ENCODE results near the gene SPSB1.

Gene SPSB1

DNA sequence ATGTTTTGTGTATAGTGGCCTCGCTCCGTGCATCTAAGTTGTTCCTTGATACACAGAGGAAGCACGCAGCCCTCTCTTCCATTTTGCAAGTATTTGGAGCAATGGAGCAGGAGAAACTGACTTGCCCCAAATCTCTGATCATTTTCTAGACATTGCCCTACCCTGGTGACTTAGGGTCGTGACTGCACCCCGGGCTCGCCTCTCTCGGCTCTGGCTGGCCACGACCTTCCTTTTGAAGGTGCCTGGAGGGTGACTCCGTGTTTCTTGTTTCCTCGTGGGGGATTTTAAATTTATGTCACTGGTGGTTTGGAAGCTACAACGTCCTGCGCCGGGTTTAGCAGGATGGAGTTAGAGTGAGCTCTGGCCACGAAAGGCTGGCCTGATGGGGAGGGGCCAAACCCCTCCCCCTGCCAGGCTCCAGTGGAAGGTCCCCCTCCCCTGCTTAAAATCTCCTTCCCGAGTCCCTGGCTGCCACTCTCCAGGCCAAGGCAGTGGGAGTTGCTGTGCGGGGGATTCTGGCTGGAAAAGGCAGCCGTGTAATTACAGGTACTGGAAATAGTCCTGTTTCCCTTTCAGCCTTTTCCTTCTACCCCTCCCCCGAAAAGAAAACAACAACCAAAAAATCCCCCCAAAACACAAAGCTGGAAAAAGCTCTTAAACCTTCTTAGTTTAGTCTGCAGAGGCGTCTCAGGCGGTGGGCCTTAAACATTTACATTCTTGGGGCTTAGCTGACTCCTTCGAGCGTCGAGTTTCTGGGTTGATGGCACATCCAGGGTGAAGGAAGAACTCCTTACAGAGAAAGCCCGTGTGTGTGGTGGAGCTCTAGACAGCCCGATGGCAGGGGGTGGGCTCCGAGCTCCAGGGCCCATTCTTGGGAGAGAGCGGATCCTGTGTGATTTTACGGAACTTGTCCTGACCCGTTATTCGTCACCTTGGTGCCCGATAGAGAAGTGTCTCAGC, 28.1 kb downstream of the SPSB1 start:
- no peak for DNase-seq

DNA sequence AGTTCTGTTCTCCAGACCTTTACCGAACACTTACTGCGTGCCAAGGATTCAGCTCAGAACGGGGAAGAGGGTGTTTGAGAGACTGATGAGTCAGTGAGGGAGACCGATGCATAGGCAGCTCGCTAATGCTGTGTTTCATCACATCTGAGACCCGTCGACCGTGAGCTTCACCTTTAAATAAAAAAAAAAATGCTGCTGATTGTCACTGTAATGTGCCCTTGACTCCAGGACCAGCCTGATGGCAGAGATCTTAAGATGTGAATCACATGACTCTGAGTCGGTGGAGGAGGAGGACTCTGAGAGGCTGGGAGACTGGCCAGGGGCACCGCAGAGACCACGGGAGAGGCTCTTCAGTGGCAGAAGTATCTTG, 28.8 kb downstream of the SPSB1 start:
- DNase-seq: no peak

DNA sequence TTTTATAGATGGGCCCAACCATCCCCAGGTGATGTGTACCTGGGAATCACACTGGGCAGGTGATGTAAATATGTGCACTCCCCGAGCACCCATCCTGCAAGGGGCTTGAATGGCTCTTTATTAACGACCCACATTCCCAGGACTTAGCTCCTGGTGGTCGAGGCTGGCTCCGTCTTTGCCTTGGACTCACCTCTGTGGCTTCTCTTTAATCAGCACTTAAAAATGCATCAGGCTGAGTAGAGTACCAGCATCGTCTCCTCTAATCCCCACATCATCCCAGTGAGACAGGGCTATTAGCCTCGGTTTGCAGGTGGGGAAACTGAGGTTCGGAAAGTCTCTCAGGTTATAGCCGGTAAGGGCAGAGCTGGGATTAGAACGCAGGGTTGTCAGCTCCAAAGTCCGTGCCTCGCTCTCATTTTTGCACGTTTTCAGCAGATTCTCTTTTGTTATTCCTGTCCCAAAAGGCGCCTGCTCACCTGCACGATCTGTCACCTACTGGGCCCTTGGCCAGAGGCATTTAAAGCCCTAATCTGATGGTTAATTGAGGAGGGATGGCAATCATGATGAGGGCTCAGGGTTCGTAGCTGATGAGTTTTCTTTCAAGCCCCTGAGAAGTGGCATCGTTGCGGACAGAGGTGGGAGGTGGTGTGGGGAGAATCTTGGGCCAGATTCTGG, 29.4 kb downstream of the SPSB1 start:
- no peak for DNase-seq

DNA sequence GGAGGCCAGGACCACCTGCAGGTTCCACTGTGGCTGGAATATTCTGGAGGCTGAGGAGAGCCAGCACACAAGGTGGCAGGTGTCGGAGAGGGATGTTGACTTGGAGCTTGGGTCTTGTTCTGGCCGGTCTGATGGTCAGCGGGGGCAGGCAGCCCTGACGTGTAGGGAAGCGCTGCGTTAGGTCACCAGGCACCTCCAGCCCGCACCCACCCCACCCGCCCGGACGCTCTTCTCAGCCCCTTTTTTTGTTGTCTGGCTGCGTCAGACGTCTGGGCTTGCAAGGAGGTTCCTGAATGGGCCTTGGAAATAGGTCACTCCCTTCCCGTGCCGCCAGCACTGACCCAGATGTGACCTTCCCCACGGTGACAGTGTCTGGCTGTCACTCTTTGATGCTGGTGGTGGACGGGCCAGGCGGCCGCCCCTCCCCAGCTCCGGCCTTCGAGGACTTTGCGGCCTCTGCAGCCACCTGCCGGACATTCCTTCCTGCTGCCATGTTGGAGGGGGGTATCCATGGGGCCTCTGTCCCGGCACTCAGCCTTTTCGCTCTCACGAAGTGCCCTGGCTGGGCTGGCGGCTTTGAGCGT, 30.1 kb downstream of the SPSB1 start:
- DNase-seq: no peak

DNA sequence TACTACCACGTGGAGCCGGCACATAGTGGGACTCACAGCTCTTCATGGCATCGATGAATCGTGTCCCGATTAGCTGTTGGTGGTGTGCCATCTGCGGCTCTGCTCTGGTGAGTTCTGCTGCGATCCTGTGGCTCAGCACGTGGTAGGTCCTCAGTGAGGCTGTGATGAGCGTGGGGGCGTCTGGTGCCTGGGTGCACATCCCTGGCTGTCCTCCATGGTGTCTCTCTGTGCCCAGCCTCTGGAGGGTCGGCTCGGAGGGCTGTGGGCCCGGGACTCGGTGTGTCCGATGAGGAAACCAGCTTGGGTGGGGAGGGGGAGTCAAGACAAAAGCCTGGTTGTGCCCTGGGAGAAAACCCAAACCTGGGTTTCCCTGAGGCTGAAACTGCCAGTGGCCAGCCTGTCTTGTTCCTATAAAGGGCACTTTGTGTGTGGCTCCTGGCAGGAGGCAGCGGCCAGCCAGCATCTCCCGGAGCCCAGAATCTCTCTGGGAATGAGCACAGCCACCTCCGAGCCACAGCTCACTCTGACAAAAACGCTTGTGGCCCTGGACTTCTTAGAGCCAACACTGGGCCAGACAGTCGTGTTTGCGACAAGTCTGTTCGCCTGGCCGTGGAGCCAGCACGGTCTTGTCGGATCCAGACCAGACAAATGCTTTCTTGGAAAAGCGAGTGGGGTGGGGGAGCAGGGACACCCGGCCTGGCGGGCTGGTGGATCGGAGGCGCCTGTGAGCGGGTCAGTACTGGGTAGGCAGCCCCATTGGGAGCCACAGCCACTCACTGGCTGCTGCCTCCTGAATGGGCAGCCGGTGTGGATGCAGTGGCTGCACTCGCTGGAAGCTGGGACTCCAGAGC, 31.8 kb downstream of the SPSB1 start:
- no peak for DNase-seq

DNA sequence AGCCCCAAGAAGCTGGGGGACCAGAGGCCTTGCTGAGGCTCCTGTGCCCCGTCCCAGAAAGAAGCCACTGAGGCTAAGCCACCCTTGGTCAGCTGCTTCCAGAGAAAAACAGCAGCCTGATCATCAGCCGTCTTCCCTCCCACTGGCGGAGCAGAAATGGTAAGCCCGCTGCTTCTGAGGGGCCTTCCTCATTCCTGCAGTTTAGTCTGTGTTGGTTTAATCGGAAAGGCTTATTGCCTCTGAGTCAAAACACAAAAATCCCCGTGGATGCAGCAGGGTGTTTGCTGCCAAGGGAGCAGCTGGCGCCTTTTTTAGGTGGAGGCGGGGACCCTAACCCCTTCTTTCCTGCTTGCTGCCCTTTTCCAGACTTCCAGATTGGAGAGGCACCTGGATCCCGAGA, 33.9 kb downstream of the SPSB1 start:
- DNase-seq: no peak

DNA sequence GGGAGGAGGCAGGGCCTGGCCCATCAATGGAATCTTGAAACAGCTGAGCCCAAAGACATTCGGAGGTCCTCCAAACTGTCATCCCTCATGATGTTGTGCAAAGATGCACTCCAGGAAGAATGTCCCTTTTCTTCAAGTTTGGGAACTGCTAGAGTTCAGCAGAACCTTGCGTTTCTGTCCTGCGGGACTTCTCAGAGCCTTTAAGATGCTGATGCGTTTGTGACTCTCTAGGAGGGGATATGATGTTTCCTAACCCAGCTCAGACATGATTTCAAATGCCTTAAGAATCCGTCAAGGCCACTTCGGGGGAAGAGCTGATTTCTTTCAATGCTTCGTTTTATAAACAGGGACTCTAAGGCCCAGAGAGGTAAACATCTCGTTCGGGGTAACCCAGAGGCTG, 35.5 kb downstream of the SPSB1 start:
- DNase-seq: no peak

DNA sequence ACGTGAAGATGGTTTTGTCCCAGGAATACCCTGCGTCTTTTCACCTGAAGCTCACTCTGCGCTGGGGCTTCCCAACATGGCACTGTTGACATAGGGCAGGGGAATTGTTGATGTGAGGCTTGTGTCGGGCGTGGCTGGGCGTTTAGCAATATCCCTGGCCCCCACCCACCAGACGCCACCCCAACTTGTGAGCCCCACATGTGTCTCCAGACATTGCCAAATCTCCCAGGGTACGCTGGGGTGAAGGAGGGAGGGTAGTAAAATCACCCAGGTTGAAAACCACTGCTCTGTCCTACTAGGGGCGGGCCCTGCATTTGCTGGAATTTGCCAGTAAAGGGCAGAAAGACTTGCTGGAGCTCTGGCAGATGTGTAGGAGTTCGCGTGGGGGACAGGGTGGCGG, 36.0 kb downstream of the SPSB1 start:
- DNase-seq: no peak

DNA sequence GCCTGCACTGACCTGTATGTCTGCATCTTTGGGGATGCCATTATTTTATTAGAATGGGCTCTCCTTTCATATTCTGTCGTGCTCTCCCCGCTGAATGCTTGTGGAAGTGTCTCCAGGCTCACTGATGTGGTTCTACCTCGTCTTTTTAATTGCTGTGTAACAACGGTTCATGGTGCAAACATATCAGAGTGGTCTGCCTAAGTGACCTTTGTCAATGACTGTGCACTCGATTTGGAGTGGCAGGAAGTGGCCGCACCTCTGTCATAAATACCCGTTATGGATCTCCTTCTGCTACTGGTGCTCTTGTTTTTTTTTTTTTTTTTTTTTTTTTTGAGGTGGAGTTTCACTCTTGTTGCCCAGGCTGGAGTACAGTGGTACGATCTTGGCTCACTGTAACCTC, 38.3 kb downstream of the SPSB1 start:
- DNase-seq: no peak

DNA sequence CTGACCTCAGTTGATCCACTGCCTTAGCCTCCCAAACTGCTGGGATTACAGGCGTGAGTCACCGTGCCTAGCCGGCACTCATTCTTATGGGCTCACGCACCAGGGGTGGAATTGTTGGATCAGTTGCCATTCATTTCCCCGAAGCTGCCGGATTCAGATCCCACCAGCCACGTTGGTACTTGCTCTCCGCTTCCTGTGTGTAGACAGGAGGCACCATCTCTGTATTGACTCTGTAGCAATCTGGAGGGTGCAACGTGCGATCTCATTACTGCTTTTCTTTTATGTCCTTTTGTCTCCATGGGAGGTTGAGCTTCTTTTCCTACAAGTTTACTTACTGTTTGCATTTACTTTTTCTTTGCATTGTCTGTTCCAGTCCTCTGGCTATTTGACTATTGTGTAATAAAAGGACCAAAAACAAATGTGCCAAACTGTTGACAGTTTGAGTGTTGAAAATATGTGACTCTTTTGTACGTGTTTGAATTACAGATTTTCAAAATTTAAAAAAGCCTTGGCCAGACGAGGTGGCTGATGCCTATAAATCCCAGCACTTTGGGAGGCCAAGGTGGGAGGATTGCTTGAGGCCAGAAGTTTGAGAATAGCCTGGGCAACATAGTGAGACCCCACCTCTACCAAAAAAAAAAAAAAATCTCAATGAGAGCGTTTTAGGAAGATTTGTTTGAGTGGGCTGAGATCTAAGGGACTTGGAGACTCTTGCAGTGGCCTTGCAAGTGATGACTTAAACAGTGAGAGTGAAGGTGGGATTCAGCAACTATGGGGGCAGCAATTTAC, 39.1 kb downstream of the SPSB1 start:
- DNase-seq: no peak

DNA sequence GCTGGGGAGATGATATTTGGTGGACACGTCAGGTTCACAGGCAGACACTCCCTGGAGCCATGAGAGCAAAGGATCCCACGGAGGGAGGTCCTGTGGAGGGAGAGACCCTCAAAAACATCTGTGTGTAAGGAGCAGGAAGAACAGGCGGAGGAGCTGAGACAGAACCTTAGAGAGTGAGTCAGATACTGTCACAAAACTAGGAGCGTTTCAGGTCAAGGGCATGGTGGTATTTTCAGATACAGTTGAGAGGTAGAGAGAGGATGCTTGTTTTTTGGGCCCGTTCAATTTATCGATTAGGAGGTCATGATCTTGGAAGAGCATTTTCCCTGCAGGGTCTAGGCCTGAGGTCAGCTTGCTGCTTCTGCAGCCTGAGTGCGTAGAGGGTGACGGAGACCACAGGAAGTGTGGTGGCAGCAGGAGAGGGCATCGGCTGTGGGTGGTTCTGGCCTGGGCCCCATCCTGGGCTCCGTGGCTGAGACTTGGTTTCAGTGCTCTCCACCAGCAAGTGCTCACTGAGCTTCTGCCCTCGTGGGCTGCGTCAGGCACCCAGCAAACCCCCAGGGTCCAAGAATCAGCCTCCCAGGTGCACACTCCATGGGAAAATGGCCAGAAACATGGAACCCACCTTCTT, 39.9 kb downstream of the SPSB1 start:
- no peak for DNase-seq

DNA sequence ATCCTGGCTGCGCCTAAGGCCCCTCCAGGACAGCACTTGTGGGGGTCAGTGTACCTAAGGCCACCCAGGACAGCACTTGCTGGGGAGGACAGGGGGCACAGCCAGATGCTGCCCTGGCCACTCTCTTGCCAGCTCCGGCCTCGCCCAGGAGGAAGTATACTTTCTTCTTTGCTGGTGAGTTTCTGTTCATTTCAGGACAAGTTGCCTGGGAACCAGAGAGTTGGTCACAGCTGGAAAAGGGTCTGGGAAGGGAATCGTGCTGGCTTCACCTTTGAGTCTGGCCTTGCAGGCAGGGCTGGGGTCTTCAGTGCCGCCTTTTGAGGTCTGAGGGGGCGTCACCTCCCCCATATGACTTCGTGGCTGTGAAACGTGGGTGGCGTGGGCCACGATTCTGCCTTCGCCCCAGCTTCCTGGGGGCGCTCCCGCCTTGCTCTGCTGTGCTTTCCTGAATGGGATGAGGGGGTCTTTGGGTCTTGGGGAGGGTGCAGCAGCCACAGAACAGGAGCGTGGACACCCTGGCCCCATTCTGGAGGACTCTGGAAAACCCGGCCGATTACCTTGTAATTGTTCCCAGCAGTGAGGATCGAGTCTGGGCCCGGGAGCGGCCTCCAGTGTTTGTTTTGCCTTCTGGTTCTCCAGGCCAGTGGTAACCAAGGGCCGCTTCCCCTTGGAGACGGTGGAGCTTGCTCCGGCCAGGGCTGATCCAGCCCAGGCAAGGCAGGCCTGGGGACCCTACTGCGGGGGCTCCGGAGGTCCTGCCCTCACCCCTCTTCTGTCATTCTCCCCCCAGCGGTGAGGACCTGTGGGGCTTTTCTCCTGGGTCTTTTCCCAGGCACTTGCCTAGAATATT, 45.9 kb downstream of the SPSB1 start:
- DNase-seq: no peak

DNA sequence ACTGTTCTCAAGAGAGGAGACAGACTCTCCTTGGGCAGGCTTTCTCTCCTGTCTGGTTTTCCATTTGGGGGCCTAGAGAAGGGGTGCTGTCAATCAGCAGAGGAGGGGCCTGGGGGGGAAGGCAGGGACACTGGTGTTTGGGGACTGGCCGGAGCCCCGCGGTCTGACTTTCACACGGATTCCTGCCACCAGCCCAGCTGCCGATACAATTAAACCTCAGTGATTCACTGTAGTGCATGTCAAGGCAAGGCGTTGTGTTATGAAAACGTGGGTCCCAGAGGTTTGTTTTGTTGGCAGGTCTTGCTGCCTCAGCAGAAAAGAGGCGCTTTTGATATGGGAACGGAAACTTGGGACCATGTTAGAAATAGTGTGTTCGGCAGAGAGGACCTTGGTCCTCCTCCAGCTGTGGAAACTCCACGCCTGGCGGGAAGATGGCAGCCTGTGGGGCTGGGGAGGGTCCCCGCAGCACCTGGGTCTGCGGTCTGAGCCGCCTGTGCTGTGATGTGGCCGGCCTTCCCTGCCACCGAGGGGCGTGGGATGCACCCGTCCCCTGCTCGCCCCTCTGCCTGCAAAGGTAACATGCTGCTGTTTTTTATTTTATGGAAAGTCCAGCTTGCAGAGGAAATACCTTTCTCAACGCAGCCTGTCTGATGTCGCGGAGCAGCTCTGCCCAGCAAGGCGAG, 47.6 kb downstream of the SPSB1 start:
- DNase-seq: no peak

DNA sequence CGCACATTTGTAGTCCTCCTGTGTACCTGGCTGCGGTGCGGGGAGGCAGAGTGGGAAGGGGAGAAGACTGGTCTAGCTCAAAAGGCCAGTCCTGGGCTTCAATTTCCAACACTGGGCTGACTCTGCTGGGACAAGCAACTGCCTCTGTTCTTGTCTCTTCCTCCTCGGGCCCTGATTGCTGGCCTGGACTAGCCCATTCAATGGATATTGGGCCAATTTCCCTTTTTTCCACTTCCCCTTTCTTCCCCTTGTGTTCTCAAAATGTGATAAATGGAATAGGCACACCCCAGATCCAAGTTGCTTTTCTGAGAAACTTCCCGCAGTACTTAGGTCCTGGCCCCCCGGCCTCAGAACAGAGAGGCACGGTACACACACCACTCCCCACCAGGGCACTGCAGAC, 48.2 kb downstream of the SPSB1 start:
- DNase-seq: no peak

DNA sequence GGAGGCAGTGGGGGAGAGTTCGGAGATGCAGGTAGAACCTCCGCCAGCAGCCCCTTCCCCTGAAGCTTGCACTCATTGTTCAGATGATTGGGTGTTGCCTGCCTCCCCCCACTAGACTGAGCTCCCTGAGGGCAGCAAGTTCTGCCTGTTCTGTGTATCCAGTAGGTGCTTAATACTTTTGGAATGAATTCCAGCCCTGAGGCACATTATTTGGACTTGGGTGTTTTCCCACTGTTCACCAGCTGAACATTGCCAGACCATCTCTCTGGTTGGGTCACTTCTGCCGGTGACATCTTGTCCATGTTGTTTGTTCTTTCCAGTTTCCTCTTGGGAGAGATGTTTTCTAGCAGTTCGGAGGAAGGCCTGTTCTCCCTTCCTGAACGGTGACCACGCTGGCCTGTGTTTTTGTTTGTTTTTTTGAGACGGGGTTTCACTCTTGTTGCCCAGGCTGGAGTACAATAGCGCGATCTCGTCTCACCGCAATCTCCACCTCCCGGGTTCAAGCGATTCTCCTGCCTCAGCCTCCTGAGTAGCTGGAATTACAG, 48.7 kb downstream of the SPSB1 start:
- no peak for DNase-seq

DNA sequence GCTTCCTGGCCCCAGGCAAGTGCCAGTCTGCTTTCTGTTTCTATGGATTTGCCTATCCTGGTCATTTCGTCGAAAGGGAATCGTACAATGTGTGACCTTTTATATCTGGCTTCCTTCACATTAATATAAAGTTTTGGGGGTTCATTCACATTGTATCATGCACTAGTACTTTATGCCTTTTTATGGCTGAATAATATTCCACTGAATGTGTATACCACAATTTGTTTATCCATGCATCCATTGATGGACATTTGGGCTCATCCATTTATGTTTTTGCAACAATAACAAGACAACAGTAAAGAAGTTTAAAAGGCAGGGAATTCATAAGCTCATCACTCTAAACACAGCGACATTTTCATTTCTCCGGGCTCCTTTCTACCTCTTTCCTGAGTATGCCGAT, 50.6 kb downstream of the SPSB1 start:
- DNase-seq: no peak

DNA sequence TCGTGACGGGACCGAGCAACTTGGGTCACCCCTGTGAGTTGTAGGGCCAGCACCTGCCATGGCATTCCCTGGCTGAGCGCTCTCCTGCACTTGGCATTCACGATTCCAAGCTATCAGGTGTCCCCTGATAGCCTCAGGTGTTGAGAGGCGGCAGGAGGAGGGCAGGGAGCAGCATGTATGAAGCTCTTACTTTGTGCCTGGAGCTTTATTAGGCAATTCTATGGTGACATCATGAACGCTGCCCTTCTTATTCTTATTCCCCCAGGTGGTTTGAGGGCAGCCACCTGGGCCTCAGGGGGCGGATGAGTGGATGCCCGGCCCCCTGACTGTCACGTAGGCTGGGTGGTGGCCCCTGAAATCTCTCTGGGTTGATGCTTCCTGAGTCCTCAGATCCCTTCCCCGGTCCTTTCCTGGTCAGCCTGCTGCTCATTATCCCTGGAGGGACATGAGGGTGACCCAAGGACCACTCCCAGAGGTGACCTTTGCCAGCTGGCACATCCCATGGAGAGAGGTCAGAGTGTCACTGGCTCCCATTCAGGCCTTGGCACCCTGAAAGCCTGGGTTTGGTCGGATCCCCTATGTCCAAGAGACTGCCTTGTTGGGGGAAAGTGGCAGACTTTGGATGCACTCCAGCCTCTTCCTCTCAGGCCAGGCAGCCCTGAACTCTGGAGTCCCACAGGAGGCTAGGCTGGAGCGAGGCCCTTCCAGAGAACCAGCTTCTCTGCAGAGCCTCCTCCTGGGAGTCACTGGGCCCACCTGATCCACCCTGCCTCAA, 51.9 kb downstream of the SPSB1 start:
- no peak for DNase-seq

DNA sequence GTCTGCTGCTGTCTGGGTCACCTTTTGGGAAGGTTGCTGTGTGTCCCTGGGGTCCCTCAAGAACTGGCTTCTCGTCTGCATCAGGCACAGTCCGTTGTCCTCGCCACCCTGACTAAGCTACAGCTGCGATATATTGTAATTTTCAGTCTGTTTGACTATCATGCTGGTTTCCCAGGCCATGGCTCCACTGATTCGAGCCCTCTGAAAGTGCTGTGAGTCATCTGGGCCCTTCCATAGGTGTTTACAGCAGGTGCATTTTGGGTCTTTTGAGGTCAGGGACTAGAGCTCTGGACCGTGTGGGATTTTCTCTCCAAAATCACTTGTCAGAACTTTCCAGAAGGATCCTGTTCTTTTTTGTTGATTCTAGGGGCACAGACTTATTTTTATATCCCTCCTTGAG, 52.8 kb downstream of the SPSB1 start:
- DNase-seq: no peak

DNA sequence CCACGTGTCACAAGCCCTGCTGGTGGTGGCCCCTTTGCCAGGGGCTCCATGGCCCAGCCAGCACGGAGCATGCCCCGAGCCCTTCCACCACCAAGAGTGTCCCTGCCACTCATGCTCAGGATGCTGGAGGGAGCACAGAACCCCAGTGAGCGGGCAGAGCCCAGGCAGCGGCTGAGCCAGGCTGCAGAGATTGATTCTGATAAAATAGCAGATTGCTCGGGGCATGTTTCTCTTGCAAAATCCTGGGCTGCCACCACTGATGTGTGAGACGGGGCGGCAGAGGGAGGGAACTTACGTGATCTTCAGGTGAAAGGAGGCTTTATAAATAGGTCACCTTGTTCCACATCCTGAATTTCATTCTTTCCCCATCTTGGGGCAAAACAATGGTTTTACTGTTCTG, 53.2 kb downstream of the SPSB1 start:
- DNase-seq: no peak

Data from central memory CD4-positive, alpha-beta T cell (primary cell).